HEK293T (cell line): ENCODE measurements around the gene TMPRSS2.

Experiments used
- CTCF ChIA-PET: fragments of 350-600 bp; formaldehyde crosslinking; extraction: SDS; loops from one replicate; lab custom pipeline; 2021; ENCODE audit warnings: antibody characterized with exemption, inconsistent platforms; lab: Yijun Ruan, JAX
- POLR2A ChIA-PET: fragments of 350-600 bp; formaldehyde crosslinking; extraction: SDS; loops from one replicate; lab custom pipeline; 2020; ENCODE audit warnings: antibody characterized with exemption, inconsistent platforms; lab: Yijun Ruan, JAX
- DNase-seq: peaks from one replicate; pipeline ENCODE4 v3.0.0; 2012; ENCODE audit warnings: mixed read lengths; ENCODE audit errors: extremely low spot score
- ARNT ChIP-seq: fragments of 450-650 bp; IDR thresholded peaks from 2 replicates; pipeline ENCODE4 v1.6.1; 2017; ENCODE audit warnings: mild to moderate bottlenecking
- BHLHE40 ChIP-seq: fragments of 450-650 bp; IDR thresholded peaks from 2 replicates; pipeline ENCODE4 v1.6.1; 2016; ENCODE audit warnings: mild to moderate bottlenecking, moderate library complexity, borderline replicate concordance
- CTBP1 ChIP-seq: fragments of 450-650 bp; IDR thresholded peaks from 2 replicates; pipeline ENCODE4 v1.6.1; 2016; ENCODE audit warnings: borderline replicate concordance
- ELF4 ChIP-seq: fragments of 450-650 bp; IDR thresholded peaks from 2 replicates; pipeline ENCODE4 v1.6.1; 2017; ENCODE audit warnings: antibody characterized with exemption
- FOXA1 ChIP-seq: fragments of 450-650 bp; IDR thresholded peaks from 2 replicates; pipeline ENCODE4 v1.6.1; 2016; ENCODE audit warnings: mild to moderate bottlenecking
- FOXK2 ChIP-seq: fragments of 450-650 bp; IDR thresholded peaks from 2 replicates; pipeline ENCODE4 v1.6.1; 2016; ENCODE audit warnings: mild to moderate bottlenecking
- FOXM1 ChIP-seq: fragments of 450-650 bp; IDR thresholded peaks from 2 replicates; pipeline ENCODE4 v1.6.1; 2017; ENCODE audit warnings: mild to moderate bottlenecking, borderline replicate concordance
- HDGF ChIP-seq: fragments of 450-650 bp; IDR thresholded peaks from 2 replicates; pipeline ENCODE4 v1.6.1; 2017; ENCODE audit warnings: antibody characterized with exemption, borderline replicate concordance
- L3MBTL2 ChIP-seq: fragments of 450-650 bp; conservative IDR thresholded peaks from 2 replicates; pipeline ENCODE4 v1.6.1; 2016; ENCODE audit warnings: mild to moderate bottlenecking
- LEF1 ChIP-seq: fragments of 450-650 bp; IDR thresholded peaks from 2 replicates; pipeline ENCODE4 v1.6.1; 2017; ENCODE audit warnings: mild to moderate bottlenecking, borderline replicate concordance
- NFRKB ChIP-seq: fragments of 450-650 bp; IDR thresholded peaks from 2 replicates; pipeline ENCODE4 v1.6.1; 2016; ENCODE audit warnings: mild to moderate bottlenecking, moderate library complexity
- SP1 ChIP-seq: fragments of 450-650 bp; IDR thresholded peaks from 2 replicates; pipeline ENCODE4 v1.6.1; 2017
- SUZ12 ChIP-seq: fragments of 450-650 bp; IDR thresholded peaks from 2 replicates; pipeline ENCODE4 v1.6.1; 2016; ENCODE audit warnings: mild to moderate bottlenecking
- TARDBP ChIP-seq: fragments of 450-650 bp; IDR thresholded peaks from 2 replicates; pipeline ENCODE4 v1.6.1; 2016
- ZNF384 ChIP-seq: fragments of 450-650 bp; IDR thresholded peaks from 2 replicates; pipeline ENCODE4 v1.6.1; 2016
- TF ChIP-seq, protein P1 (sequence below): fragments of 450-650 bp; IDR thresholded peaks from 2 replicates; pipeline ENCODE4 v1.6.1; 2016

Gene TMPRSS2

DNA sequence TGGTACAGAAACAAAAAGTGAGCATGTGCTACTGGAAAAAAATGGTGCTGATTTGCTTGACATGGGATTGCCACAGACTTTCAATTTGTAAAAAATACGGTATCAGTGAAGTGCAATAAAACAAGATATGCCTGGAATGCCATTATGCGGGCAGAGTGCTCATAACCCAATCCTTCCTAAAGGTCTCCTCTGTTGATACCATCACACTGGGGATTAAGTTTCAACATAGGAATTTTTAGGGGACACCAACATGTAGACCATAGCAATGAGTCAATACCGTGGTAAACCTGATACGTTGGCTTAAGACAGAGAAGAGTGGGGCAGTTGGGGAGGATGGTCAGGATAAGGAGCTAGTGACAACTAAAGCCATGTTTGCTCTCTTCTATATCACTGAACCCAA, 61.4 kb downstream of the TMPRSS2 start:
- TF ChIP-seq SUZ12 (no peak), SP1 (no peak), FOXK2 (no peak), ZNF384 (no peak), BHLHE40 (no peak), NFRKB (no peak), ARNT (no peak), ELF4 (no peak), FOXA1 (no peak), CTBP1 (no peak), TARDBP (no peak)
- TF ChIP-seq, protein P1, sequence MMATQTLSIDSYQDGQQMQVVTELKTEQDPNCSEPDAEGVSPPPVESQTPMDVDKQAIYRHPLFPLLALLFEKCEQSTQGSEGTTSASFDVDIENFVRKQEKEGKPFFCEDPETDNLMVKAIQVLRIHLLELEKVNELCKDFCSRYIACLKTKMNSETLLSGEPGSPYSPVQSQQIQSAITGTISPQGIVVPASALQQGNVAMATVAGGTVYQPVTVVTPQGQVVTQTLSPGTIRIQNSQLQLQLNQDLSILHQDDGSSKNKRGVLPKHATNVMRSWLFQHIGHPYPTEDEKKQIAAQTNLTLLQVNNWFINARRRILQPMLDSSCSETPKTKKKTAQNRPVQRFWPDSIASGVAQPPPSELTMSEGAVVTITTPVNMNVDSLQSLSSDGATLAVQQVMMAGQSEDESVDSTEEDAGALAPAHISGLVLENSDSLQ: no peak
- CTCF ChIA-PET: no interaction called here
- POLR2A ChIA-PET: no interaction called here
- no peak for DNase-seq

- no peak for DNase-seq
- ChIA-PET POLR2A (no interaction called here), CTCF (interaction anchor here (0.6 kb wide), 1 partner anchor 165 kb away, joined by 3 read pairs; no protein-coding TSS in a partner anchor)
- TF ChIP-seq L3MBTL2 (no peak), HDGF (no peak), FOXM1 (no peak), BHLHE40 (no peak), FOXA1 (no peak), ARNT (no peak), ELF4 (no peak), LEF1 (no peak), SP1 (no peak), ZNF384 (no peak), NFRKB (no peak), TARDBP (no peak), FOXK2 (no peak)
- TF ChIP-seq, protein P1: no peak
These were observed 62.5 kb downstream of the TMPRSS2 start for GRCh38 chr21:41445465-41445862.

GRCh38 chr21:41444703-41445464, 63.1 kb downstream of the TMPRSS2 start:
- TF ChIP-seq SP1 (no peak), CTBP1 (no peak)
- no peak for DNase-seq
- ChIA-PET CTCF (interaction anchor here (0.6 kb wide), 1 partner anchor 165 kb away, joined by 3 read pairs; no protein-coding TSS in a partner anchor), POLR2A (no interaction called here)

DNA sequence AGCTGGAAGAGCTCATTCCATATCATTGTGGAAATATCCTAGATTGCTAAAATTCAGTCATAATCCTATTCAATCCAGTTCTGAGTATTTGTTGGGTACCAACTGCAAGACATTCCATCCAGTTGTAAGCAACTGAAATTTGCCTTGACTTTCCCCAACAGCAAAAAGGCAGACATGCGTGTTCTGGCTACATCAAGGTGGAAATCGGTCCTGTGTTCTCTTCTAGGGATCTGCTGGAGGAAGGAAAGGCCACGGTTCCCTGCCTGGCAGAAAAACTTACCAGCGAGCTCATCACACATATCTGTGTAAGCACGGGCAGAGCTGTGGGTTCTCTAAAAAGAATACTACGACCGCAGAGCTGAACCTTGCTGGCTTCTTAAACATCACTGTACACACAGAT, 64.4 kb downstream of the TMPRSS2 start:
- no peak for TF ChIP-seq TARDBP
- TF ChIP-seq HDGF: no peak
- TF ChIP-seq FOXM1: no peak
- no peak for TF ChIP-seq NFRKB
- TF ChIP-seq, protein P1: no peak
- TF ChIP-seq ZNF384: no peak
- CTCF ChIA-PET: no interaction called here
- POLR2A ChIA-PET: no interaction called here
- DNase-seq: no peak

- CTCF ChIA-PET: no interaction called here
- no peak for DNase-seq
- POLR2A ChIA-PET: no interaction called here
- no peak for TF ChIP-seq SP1
- no peak for TF ChIP-seq TARDBP
- TF ChIP-seq, protein P1: no peak
- TF ChIP-seq FOXM1: no peak
- TF ChIP-seq ELF4: no peak
- TF ChIP-seq BHLHE40: no peak
- no peak for TF ChIP-seq SUZ12
- no peak for TF ChIP-seq FOXA1
- no peak for TF ChIP-seq ZNF384
- no peak for TF ChIP-seq L3MBTL2
- no peak for TF ChIP-seq CTBP1
- no peak for TF ChIP-seq HDGF
- no peak for TF ChIP-seq FOXK2
- TF ChIP-seq LEF1: no peak
- no peak for TF ChIP-seq NFRKB
These were observed 65.3 kb downstream of the TMPRSS2 start for GRCh38 chr21:41442481-41443186.
